Measurements from ENCODE around the gene NRXN3. TPM values are rescaled to one million over a fixed set of nuclear protein-coding genes. Genes with fewer than 3 reads are reported as not detected.

NRXN3 gene
- total and polyA plus RNA-seq, 2 donors (not counting 1 experiment from before 2014, with no cell fraction given): 0.83 to 34.6 TPM

DNA sequence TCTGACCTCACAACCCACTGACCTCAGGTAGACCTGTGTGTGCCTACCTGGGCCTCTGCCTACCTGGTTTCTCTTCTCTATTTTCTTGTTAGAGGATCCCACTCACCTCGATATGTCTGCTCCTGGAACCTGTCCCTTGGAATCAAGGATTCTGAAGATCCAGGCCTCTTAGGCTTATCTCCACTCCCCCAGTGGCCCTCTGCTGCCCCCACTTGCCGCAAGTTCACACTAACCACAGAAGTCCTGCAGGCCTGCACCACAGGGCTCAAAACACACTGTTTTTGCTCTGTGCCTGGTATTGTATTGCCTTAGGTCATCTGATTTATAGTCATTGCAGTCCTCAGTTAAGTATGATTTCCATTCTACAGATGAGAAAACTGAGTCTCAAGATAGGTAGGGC is 15.3 kb upstream of the NRXN3 start:
- Histone ChIP-seq H3K9me3 (ENCODE audit: control insufficient read depth, insufficient read depth, low read depth, low read length) (no peaks in the 10 kb centered on the region), H3K36me3 (ENCODE audit: control insufficient read depth, insufficient read depth, low read length) (no peaks in the 10 kb centered on the region), H2AFZ (ENCODE audit: low read length) (no peak overlapping the region), H4K20me1 (ENCODE audit: control insufficient read depth, extremely low read depth, insufficient read depth, low read length) (no peaks in the 10 kb centered on the region), H3K4me1 (ENCODE audit: control insufficient read depth, extremely low read depth, insufficient read depth, low read length) (no peaks in the 10 kb centered on the region), H3K27me3 (ENCODE audit: control insufficient read depth, insufficient read depth, low read length) (no peaks in the 10 kb centered on the region), H3K9ac (ENCODE audit: insufficient read depth, low read length) (no peak overlapping the region), H3K79me2 (ENCODE audit: control insufficient read depth, insufficient read depth, low read length) (no peaks in the 10 kb centered on the region), H3K4me2 (ENCODE audit: extremely low read depth, insufficient read depth, low read length) (no peak overlapping the region), H3K4me3 (replicated peaks in 1 of 4; ENCODE audit: control extremely low read depth in 1 of 4, insufficient read depth in 1 of 4, low read depth in 3 of 4, low read length in 4 of 4) (no peak overlapping the region), H3K27ac (ENCODE audit: insufficient read depth, low read length) (no peak overlapping the region)
- DNase-seq (ENCODE audit: low read depth in 2 of 2): peak in 1 of 2 donors; percentile 9
- TF ChIP-seq, protein P1, sequence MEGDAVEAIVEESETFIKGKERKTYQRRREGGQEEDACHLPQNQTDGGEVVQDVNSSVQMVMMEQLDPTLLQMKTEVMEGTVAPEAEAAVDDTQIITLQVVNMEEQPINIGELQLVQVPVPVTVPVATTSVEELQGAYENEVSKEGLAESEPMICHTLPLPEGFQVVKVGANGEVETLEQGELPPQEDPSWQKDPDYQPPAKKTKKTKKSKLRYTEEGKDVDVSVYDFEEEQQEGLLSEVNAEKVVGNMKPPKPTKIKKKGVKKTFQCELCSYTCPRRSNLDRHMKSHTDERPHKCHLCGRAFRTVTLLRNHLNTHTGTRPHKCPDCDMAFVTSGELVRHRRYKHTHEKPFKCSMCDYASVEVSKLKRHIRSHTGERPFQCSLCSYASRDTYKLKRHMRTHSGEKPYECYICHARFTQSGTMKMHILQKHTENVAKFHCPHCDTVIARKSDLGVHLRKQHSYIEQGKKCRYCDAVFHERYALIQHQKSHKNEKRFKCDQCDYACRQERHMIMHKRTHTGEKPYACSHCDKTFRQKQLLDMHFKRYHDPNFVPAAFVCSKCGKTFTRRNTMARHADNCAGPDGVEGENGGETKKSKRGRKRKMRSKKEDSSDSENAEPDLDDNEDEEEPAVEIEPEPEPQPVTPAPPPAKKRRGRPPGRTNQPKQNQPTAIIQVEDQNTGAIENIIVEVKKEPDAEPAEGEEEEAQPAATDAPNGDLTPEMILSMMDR (conservative IDR thresholded peaks at IDR 0.05 in 1 of 2, IDR thresholded peaks at IDR 0.05 in 1 of 2; ENCODE audit: low read depth in 1 of 2, low read length in 2 of 2): no peak
- no peak for TF ChIP-seq EZH2 (IDR thresholded peaks at IDR 0.05; ENCODE audit: low read length, missing control alignments)

DNA sequence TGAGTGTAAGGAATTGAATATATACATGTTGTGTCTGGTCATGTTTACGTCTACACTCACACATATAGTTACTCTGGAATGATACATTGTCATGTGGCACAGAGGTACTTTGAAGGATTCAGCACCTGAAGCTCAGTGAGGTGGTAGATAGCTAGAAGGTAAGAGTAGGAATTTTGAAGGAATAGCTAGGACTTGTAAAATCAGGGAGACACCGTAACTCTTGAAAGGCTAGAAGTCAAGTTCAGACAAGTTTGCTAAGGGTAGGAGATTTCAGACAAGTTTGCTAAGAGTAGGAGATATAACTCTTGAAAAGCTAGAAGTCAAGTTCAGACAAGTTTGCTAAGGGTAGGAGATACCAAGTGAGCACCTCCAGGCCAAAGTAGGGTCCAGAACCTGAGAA is 14.0 kb upstream of the NRXN3 start:
- no peak overlapping the region for H3K9ac ChIP-seq (ENCODE audit: insufficient read depth, low read length)
- DNase-seq (ENCODE audit: low read depth in 2 of 2): no peak

DNA sequence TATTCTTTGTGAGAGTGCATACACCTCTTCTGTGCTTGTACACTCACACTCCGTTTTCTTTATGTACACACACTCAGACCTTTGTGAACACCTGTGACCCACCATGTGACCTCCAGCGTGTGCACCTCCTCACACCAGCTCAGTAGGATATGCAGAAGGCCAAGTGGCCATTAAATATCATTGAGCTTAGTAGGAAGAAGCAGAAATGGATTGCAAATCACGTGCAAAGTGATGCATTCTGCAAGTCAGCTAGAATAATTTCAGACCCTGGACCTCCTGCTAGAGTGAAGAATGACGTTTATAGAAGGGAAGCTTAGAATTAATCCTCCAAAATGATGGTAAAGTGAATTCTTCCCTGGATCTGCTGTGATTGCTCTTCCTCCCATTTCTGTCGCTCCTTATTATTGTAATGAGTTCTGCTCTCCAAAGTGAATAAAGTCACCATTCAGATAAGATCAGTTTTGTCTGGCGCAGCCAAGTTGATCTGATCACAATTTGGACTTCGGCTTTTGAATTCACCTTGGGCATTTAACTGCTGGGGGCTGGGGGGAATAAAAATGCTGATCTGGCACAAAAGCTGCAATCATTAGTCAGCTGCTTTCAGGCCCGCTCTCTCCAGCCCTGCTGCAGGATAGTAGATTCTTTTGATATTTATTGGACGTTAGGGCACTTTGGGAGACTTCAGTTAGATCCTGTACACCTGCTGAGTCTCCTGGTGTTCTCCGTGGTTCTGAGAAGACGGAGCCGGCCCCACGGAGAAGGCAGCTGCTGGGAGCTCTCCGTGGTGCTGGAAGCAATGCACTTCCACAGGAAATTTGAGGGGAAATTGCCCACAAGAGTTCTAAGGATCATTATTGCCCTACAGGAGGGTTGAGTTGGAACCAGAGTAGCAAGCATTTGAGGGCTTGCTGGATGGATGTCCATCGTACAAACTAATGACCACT is 12.4 kb upstream of the NRXN3 start:
- Histone ChIP-seq H3K27ac (ENCODE audit: insufficient read depth, low read length) (no peak overlapping the region), H3K4me2 (ENCODE audit: extremely low read depth, insufficient read depth, low read length) (no peak overlapping the region), H3K4me1 (ENCODE audit: control insufficient read depth, extremely low read depth, insufficient read depth, low read length) (no peaks in the 10 kb centered on the region), H3K27me3 (ENCODE audit: control insufficient read depth, insufficient read depth, low read length) (no peaks in the 10 kb centered on the region), H3K9me3 (ENCODE audit: control insufficient read depth, insufficient read depth, low read depth, low read length) (no peaks in the 10 kb centered on the region), H3K9ac (ENCODE audit: insufficient read depth, low read length) (no peak overlapping the region), H2AFZ (ENCODE audit: low read length) (no peak overlapping the region), H3K79me2 (ENCODE audit: control insufficient read depth, insufficient read depth, low read length) (no peaks in the 10 kb centered on the region), H3K4me3 (replicated peaks in 1 of 4; ENCODE audit: control extremely low read depth in 1 of 4, insufficient read depth in 1 of 4, low read depth in 3 of 4, low read length in 4 of 4) (no peak overlapping the region), H3K36me3 (ENCODE audit: control insufficient read depth, insufficient read depth, low read length) (no peaks in the 10 kb centered on the region), H4K20me1 (ENCODE audit: control insufficient read depth, extremely low read depth, insufficient read depth, low read length) (no peaks in the 10 kb centered on the region)
- DNase-seq (ENCODE audit: low read depth in 2 of 2): peak in 1 of 2 donors; percentile 49
- TF ChIP-seq EZH2 (IDR thresholded peaks at IDR 0.05; ENCODE audit: low read length, missing control alignments): no peak
- TF ChIP-seq, protein P1 (conservative IDR thresholded peaks at IDR 0.05 in 1 of 2, IDR thresholded peaks at IDR 0.05 in 1 of 2; ENCODE audit: low read depth in 1 of 2, low read length in 2 of 2): no peak

More for the DNA sequence above, 14.0 kb upstream of the NRXN3 start:
- Histone ChIP-seq H3K27ac (ENCODE audit: insufficient read depth, low read length) (no peak overlapping the region), H3K4me3 (replicated peaks in 1 of 4; ENCODE audit: control extremely low read depth in 1 of 4, insufficient read depth in 1 of 4, low read depth in 3 of 4, low read length in 4 of 4) (no peak overlapping the region), H4K20me1 (ENCODE audit: control insufficient read depth, extremely low read depth, insufficient read depth, low read length) (no peaks in the 10 kb centered on the region), H3K9me3 (ENCODE audit: control insufficient read depth, insufficient read depth, low read depth, low read length) (no peaks in the 10 kb centered on the region), H2AFZ (ENCODE audit: low read length) (no peak overlapping the region), H3K4me2 (ENCODE audit: extremely low read depth, insufficient read depth, low read length) (no peak overlapping the region), H3K27me3 (ENCODE audit: control insufficient read depth, insufficient read depth, low read length) (no peaks in the 10 kb centered on the region), H3K4me1 (ENCODE audit: control insufficient read depth, extremely low read depth, insufficient read depth, low read length) (no peaks in the 10 kb centered on the region), H3K36me3 (ENCODE audit: control insufficient read depth, insufficient read depth, low read length) (no peaks in the 10 kb centered on the region), H3K79me2 (ENCODE audit: control insufficient read depth, insufficient read depth, low read length) (no peaks in the 10 kb centered on the region)
- no peak for TF ChIP-seq EZH2 (IDR thresholded peaks at IDR 0.05; ENCODE audit: low read length, missing control alignments)
- TF ChIP-seq, protein P1 (conservative IDR thresholded peaks at IDR 0.05 in 1 of 2, IDR thresholded peaks at IDR 0.05 in 1 of 2; ENCODE audit: low read depth in 1 of 2, low read length in 2 of 2): no peak

Measured in fibroblast of lung (primary cell).